ENCODE measurements around the gene E2F4. TPM values are rescaled to one million over a fixed set of nuclear protein-coding genes. Genes with fewer than 3 reads are reported as not detected.

E2F4 gene
- total and polyA plus RNA-seq, 2 experiments from 2014 or later = 67.0 to 135 TPM

DNA sequence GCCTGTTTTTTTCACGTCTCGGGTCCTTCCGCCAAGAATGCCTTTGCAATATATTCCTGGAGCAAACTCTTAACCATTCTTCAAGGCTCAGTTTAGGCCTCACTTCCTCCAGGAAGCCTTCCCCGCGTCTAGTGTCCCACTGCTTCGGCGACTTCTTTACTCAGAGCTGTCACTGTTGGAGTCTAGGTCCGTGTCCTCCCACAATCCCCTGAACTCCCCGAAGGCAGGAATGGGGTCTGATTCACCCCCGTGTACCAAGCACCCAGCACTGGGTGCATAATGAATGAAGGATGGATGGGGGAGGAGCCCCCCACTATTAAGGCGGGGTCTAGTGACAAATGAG is 8.7 kb upstream of the E2F4 start (continued):
- TF ChIP-seq, protein P1, sequence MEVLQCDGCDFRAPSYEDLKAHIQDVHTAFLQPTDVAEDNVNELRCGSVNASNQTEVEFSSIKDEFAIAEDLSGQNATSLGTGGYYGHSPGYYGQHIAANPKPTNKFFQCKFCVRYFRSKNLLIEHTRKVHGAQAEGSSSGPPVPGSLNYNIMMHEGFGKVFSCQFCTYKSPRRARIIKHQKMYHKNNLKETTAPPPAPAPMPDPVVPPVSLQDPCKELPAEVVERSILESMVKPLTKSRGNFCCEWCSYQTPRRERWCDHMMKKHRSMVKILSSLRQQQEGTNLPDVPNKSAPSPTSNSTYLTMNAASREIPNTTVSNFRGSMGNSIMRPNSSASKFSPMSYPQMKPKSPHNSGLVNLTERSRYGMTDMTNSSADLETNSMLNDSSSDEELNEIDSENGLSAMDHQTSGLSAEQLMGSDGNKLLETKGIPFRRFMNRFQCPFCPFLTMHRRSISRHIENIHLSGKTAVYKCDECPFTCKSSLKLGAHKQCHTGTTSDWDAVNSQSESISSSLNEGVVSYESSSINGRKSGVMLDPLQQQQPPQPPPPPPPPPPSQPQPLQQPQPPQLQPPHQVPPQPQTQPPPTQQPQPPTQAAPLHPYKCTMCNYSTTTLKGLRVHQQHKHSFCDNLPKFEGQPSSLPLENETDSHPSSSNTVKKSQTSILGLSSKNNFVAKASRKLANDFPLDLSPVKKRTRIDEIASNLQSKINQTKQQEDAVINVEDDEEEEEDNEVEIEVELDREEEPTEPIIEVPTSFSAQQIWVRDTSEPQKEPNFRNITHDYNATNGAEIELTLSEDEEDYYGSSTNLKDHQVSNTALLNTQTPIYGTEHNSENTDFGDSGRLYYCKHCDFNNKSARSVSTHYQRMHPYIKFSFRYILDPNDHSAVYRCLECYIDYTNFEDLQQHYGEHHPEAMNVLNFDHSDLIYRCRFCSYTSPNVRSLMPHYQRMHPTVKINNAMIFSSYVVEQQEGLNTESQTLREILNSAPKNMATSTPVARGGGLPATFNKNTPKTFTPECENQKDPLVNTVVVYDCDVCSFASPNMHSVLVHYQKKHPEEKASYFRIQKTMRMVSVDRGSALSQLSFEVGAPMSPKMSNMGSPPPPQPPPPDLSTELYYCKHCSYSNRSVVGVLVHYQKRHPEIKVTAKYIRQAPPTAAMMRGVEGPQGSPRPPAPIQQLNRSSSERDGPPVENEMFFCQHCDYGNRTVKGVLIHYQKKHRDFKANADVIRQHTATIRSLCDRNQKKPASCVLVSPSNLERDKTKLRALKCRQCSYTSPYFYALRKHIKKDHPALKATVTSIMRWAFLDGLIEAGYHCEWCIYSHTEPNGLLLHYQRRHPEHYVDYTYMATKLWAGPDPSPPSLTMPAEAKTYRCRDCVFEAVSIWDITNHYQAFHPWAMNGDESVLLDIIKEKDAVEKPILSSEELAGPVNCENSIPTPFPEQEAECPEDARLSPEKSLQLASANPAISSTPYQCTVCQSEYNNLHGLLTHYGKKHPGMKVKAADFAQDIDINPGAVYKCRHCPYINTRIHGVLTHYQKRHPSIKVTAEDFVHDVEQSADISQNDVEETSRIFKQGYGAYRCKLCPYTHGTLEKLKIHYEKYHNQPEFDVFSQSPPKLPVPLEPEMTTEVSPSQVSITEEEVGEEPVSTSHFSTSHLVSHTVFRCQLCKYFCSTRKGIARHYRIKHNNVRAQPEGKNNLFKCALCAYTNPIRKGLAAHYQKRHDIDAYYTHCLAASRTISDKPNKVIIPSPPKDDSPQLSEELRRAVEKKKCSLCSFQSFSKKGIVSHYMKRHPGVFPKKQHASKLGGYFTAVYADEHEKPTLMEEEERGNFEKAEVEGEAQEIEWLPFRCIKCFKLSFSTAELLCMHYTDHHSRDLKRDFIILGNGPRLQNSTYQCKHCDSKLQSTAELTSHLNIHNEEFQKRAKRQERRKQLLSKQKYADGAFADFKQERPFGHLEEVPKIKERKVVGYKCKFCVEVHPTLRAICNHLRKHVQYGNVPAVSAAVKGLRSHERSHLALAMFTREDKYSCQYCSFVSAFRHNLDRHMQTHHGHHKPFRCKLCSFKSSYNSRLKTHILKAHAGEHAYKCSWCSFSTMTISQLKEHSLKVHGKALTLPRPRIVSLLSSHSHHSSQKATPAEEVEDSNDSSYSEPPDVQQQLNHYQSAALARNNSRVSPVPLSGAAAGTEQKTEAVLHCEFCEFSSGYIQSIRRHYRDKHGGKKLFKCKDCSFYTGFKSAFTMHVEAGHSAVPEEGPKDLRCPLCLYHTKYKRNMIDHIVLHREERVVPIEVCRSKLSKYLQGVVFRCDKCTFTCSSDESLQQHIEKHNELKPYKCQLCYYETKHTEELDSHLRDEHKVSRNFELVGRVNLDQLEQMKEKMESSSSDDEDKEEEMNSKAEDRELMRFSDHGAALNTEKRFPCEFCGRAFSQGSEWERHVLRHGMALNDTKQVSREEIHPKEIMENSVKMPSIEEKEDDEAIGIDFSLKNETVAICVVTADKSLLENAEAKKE (CRISPR knock-in tag; IDR thresholded peaks at IDR 0.05) = no peak
- TF ChIP-seq, protein P2, sequence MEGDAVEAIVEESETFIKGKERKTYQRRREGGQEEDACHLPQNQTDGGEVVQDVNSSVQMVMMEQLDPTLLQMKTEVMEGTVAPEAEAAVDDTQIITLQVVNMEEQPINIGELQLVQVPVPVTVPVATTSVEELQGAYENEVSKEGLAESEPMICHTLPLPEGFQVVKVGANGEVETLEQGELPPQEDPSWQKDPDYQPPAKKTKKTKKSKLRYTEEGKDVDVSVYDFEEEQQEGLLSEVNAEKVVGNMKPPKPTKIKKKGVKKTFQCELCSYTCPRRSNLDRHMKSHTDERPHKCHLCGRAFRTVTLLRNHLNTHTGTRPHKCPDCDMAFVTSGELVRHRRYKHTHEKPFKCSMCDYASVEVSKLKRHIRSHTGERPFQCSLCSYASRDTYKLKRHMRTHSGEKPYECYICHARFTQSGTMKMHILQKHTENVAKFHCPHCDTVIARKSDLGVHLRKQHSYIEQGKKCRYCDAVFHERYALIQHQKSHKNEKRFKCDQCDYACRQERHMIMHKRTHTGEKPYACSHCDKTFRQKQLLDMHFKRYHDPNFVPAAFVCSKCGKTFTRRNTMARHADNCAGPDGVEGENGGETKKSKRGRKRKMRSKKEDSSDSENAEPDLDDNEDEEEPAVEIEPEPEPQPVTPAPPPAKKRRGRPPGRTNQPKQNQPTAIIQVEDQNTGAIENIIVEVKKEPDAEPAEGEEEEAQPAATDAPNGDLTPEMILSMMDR (conservative IDR thresholded peaks at IDR 0.05; ENCODE audit: low read depth in 2 of 2) = no peak
- no peak for TF ChIP-seq POLR2AphosphoS5 (IDR thresholded peaks at IDR 0.05; ENCODE audit: low read depth)
- TF ChIP-seq, protein P3, sequence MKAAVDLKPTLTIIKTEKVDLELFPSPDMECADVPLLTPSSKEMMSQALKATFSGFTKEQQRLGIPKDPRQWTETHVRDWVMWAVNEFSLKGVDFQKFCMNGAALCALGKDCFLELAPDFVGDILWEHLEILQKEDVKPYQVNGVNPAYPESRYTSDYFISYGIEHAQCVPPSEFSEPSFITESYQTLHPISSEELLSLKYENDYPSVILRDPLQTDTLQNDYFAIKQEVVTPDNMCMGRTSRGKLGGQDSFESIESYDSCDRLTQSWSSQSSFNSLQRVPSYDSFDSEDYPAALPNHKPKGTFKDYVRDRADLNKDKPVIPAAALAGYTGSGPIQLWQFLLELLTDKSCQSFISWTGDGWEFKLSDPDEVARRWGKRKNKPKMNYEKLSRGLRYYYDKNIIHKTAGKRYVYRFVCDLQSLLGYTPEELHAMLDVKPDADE (IDR thresholded peaks at IDR 0.05) = no peak
- no peak for TF ChIP-seq EZH2 (IDR thresholded peaks at IDR 0.05; ENCODE audit: low read depth, unreplicated experiment)
- TF ChIP-seq ZNF114 (CRISPR knock-in tag; IDR thresholded peaks at IDR 0.05) = no peak
- no peak for TF ChIP-seq JUNB (IDR thresholded peaks at IDR 0.05; ENCODE audit: unreplicated experiment)
- TF ChIP-seq EZH2phosphoT487 (IDR thresholded peaks at IDR 0.05; ENCODE audit: unreplicated experiment) = no peak
- no peak for TF ChIP-seq NANOG (IDR thresholded peaks at IDR 0.05; ENCODE audit: borderline replicate concordance)
- no peak for TF ChIP-seq STAT1 (IDR thresholded peaks at IDR 0.05; ENCODE audit: unreplicated experiment)
